NB4 (cell line): ENCODE data around the gene SSPN.
A peak's percentile ranks its signal among the peaks of the same experiment; 100 is the strongest.

Source experiments
- MYC ChIP-seq: IDR thresholded peaks from 2 replicates; pipeline ENCODE4 v1.6.1; 2011; ENCODE audit warnings: low read depth, low read length
- POLR2A ChIP-seq: IDR thresholded peaks from 2 replicates; pipeline ENCODE4 v1.6.1; 2011; ENCODE audit warnings: mild to moderate bottlenecking; ENCODE audit not compliant: insufficient read length; ENCODE audit errors: extremely low read depth
- TF ChIP-seq, protein P1 (sequence below): IDR thresholded peaks from one replicate; pipeline ENCODE4 v1.5.1; 2012; ENCODE audit warnings: low read depth, low read length
- TF ChIP-seq, protein P2 (sequence below): IDR thresholded peaks from 2 replicates; pipeline ENCODE4 v1.6.1; 2011; ENCODE audit warnings: low read depth, low read length

DNA sequence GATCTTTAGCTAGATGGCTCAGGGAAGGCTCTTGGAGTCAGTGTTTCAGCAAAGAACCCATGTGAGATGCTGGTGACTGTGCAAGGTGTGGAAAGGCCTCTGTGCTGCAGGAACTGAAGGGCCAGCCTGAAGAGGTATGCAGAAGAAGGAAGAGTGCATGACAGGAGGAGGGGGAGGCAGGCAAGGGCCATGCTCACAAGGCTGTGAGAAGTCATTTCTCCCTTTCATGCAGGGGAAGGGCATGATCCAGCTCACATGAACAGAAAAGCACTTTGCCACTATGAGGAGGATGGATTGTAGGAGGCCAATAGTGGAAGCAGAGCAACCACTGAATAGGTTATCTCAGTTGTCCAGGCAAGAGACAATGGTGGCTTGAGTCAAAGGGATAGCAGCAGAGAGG, 83.7 kb downstream of the SSPN start:
- TF ChIP-seq, protein P1, sequence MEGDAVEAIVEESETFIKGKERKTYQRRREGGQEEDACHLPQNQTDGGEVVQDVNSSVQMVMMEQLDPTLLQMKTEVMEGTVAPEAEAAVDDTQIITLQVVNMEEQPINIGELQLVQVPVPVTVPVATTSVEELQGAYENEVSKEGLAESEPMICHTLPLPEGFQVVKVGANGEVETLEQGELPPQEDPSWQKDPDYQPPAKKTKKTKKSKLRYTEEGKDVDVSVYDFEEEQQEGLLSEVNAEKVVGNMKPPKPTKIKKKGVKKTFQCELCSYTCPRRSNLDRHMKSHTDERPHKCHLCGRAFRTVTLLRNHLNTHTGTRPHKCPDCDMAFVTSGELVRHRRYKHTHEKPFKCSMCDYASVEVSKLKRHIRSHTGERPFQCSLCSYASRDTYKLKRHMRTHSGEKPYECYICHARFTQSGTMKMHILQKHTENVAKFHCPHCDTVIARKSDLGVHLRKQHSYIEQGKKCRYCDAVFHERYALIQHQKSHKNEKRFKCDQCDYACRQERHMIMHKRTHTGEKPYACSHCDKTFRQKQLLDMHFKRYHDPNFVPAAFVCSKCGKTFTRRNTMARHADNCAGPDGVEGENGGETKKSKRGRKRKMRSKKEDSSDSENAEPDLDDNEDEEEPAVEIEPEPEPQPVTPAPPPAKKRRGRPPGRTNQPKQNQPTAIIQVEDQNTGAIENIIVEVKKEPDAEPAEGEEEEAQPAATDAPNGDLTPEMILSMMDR, result no peak
- TF ChIP-seq POLR2A (no peak), MYC (no peak)
- TF ChIP-seq, protein P2, sequence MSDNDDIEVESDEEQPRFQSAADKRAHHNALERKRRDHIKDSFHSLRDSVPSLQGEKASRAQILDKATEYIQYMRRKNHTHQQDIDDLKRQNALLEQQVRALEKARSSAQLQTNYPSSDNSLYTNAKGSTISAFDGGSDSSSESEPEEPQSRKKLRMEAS, result 0 out of 2 replicates have a peak, but pooled peaks have one; percentile 6
